ENCODE results near the gene SEMA3G.

Gene SEMA3G

DNA sequence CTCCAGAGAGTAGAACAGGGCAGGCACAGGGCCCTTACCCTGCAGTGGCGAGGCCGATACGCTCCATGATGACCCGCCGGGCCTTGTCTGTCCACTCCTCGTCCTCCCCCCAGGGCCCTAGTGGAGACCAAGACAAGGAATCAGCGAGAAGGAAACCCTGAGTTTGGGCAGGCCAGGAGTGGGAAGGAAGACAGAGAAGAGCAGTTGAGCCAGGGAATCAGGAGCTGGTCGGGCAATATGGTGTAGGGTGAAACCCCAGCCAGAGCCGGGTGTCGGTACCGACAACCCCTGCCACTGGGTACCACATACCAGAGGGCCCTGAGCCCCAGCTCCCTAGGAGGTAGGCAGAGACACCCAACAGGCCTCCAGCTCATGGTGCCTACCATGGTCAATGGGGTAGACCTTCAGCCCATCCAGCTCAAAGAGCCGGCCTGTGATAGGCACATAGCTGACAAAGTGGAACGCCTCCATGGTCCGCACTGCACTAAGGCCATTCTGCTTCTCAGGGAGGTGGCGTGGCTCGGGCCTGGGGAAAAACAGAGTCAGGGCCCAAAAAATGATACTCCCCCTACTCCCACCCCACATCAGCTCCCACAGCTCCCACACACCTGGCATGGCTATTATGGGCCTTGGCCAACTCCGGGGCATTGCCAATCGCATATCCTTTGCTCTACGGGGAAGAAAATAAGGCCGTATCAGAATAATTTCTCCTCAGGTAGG lies 38.0 kb downstream of the SEMA3G start:
- Mint-ChIP-seq H3K4me3 (no peak overlapping the region), H3K27ac (no peak overlapping the region), H3K27me3 (no peaks in the 10 kb centered on the region), H3K36me3 (peaks cover 36 to 52% of the 10 kb centered on the region in 2 donors), H3K4me1 (peaks cover 26 to 42% of the 10 kb centered on the region in 2 donors), H3K9me3 (no peaks in the 10 kb centered on the region)
- DNase-seq (no peak), ATAC-seq (replicated peaks) (no peak)

DNA sequence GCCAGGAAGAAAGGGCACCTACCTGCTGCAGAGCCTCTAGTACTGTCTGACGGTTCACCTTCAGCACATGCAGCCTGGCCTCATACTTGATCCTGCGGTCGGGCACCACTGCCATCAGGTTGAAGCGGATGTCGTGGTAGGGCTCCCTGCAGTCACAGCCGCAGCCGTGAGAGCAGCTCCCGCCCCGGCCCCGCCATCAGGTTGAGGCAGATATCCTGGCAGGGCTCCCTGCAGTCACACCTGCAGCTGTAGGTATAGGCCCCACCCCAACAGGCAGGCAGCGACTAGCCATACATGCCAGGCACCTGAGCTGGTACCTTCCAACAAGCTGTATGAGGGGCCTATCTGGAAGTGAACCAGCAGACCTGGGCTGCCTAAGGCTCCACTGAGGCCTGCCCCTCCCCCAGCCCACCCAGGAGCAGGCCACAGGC lies 38.7 kb downstream of the SEMA3G start:
- no peak overlapping the region for H3K4me3 Mint-ChIP-seq
- no peak overlapping the region for H3K27ac Mint-ChIP-seq
- DNase-seq (no peak), ATAC-seq (replicated peaks) (no peak)
- H3K4me1 Mint-ChIP-seq, result peaks cover 20 to 35% of the 10 kb centered on the region in 2 donors
- no peaks in the 10 kb centered on the region for H3K27me3 Mint-ChIP-seq
- peaks cover 41 to 60% of the 10 kb centered on the region in 2 donors for H3K36me3 Mint-ChIP-seq
- no peaks in the 10 kb centered on the region for H3K9me3 Mint-ChIP-seq

DNA sequence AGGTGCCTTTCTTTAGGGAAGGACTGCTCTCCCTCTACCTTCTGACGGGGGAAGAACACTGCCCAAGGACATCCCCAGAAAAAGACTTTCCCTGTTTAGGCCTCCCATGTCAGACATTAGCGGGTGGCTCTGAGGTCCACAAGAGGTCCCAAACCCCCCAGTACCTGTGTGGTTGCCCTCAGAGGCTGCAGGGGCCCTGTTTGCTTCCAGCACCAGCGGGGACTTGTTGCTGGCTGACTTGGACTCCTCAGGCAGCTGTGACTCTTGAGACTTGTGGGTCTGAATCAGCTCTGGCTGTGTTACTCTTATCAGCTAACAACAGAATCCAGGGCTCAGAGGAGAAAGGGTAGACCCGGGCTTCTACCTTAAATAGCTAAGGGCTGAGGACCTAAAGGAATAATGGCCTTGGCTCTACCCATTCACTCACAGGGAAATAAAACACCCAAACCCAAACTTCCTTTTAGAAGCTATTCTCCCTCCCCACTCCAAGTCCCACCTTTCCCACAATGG lies 39.2 kb downstream of the SEMA3G start:
- Mint-ChIP-seq H3K36me3 (peaks cover 39 to 65% of the 10 kb centered on the region in 2 donors), H3K27me3 (no peaks in the 10 kb centered on the region), H3K9me3 (no peaks in the 10 kb centered on the region), H3K4me3 (no peak overlapping the region), H3K4me1 (peaks cover 20 to 29% of the 10 kb centered on the region in 2 donors), H3K27ac (no peak overlapping the region)
- ATAC-seq (replicated peaks) (no peak), DNase-seq (no peak)

DNA sequence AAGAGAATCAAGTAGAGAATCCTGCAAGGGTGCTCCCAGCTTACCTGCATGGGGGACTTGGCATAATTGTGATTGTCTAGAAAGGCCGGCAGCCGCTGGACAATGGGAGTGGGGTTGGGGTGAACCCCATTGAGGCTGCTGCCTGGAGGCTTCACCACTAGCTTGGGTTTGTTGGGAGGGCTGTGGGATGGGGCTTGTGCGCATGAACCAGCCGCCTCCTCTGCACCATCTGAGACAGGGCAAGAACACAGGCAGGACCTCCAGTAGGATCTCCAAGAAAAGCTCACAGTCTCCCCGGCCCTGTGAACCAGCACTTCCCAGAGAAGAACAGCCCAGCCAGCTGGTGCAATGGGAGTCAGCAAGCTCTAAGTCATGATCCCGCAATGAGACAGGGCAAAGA lies 39.8 kb downstream of the SEMA3G start:
- Mint-ChIP-seq H3K27ac (no peak overlapping the region), H3K36me3 (peaks cover 39 to 71% of the 10 kb centered on the region in 2 donors), H3K27me3 (no peaks in the 10 kb centered on the region), H3K4me3 (no peak overlapping the region), H3K9me3 (no peaks in the 10 kb centered on the region), H3K4me1 (peaks cover 20 to 27% of the 10 kb centered on the region in 2 donors)
- DNase-seq (no peak), ATAC-seq (replicated peaks) (no peak)

DNA sequence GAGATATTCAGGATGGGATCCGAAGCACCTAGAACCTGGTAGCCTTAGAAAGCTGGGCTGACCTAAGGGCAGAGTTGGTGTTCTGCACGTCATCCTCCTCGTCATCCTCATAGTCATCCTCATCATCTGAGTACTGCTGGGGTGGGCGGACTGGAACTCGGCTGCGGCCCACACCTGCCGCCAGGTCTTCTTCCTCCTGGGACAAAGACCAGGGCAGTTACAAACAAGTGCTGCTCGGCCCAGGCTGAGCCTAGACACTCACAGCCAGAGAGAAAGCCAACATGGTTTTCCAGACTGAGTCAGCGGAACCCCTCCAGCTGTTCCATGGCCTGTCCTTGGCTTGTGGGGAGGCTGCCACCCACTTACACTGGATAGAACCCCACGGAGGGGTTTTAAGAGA lies 40.5 kb downstream of the SEMA3G start:
- Mint-ChIP-seq H3K36me3 (peaks cover 42 to 75% of the 10 kb centered on the region in 2 donors), H3K4me3 (no peak overlapping the region), H3K27ac (peak overlapping the region; percentile 20), H3K27me3 (no peaks in the 10 kb centered on the region), H3K9me3 (no peaks in the 10 kb centered on the region), H3K4me1 (peaks cover 20 to 27% of the 10 kb centered on the region in 2 donors)
- DNase-seq (no peak), ATAC-seq (replicated peaks) (no peak)

DNA sequence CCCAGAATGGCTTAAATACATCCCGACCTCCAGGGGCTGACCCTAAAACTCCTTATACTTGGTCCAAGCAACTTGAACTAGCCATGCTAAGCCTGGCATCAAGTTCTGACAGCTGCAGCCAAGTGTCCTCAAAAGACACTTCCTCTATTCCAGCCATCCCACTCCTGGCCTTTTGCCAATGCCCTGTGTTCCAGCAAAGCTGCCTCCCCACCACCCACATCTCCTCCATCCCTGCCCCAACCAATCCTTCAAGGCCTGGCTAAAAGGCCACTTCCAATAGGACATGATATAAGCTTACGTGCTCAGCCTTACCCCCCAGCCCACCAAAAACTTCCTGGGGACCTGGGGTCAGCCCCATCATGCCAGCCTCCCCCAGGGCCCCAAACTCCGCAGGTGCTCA lies 40.9 kb downstream of the SEMA3G start:
- peaks cover 18 to 23% of the 10 kb centered on the region in 2 donors for H3K4me1 Mint-ChIP-seq
- peak overlapping the region; percentile 47 for H3K27ac Mint-ChIP-seq
- H3K4me3 Mint-ChIP-seq, result no peak overlapping the region
- no peaks in the 10 kb centered on the region for H3K27me3 Mint-ChIP-seq
- ATAC-seq (replicated peaks) (no peak), DNase-seq (no peak)
- H3K36me3 Mint-ChIP-seq, result peaks cover 42 to 80% of the 10 kb centered on the region in 2 donors
- no peaks in the 10 kb centered on the region for H3K9me3 Mint-ChIP-seq

DNA sequence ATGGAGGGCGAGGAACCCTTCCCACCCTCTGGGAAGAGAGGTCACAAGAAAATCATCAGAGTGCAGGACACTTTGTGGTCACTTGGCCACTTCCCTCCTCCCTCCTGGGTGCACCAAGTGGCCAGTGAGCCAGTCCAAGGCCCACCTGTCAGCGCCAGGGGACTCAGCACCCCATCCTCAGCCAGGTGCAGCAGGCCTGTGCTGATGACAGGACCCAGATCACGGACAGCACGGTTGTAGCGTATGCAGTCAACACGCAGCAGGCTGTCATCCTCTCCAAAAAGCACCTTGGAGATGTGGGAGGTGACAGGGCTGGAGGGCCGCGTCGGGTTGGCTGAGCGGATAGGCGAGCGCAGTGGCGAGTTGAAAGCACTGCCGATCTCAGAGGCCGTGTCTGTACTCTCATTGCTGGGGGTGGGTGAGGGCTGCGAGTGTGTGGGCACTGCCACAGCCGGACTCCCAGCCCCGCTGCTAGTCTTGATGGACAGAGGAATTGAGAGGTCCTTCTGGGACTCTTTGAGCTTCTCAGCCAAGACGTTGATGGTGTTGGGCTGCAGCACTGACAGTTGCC lies 41.5 kb downstream of the SEMA3G start:
- no peak for ATAC-seq (replicated peaks)
- peaks cover 41 to 80% of the 10 kb centered on the region in 2 donors for H3K36me3 Mint-ChIP-seq
- peak overlapping the region; percentile 20 for H3K27ac Mint-ChIP-seq

DNA sequence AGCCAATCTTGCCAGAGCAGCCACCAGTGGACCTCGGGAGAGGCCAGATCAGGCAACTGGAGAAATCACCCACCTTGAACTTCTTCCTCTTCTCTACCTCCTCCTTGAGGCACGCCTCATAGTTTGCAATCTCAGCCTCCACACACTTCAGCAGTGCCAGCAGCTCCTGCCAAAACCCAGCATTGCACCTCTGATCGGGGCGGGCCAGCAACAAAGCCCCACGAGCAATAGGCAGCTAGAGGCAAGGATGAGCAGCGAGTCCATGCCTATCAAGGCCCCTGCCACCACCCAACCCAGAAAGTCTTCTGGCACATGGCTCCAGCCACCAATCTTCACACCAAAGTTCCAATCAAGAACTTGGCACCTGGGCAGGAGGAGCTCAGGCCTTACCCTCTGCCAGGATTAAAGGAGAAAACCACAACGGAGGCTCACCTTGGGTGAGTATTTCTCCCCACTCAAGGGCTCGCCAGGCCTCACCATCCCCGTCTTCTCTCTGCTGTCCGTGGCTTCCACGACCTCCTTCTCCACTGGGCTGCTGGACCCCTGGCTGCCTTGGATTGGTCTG lies 42.1 kb downstream of the SEMA3G start:
- H3K36me3 Mint-ChIP-seq, result peaks cover 38 to 75% of the 10 kb centered on the region in 2 donors
- H3K4me1 Mint-ChIP-seq, result peaks cover 7 to 12% of the 10 kb centered on the region in 2 donors

More for the DNA sequence above, 41.5 kb downstream of the SEMA3G start:
- no peaks in the 10 kb centered on the region for H3K9me3 Mint-ChIP-seq
- no peak overlapping the region for H3K4me3 Mint-ChIP-seq
- peaks cover 12 to 17% of the 10 kb centered on the region in 2 donors for H3K4me1 Mint-ChIP-seq
- H3K27me3 Mint-ChIP-seq, result no peaks in the 10 kb centered on the region
- DNase-seq, result no peak

DNA sequence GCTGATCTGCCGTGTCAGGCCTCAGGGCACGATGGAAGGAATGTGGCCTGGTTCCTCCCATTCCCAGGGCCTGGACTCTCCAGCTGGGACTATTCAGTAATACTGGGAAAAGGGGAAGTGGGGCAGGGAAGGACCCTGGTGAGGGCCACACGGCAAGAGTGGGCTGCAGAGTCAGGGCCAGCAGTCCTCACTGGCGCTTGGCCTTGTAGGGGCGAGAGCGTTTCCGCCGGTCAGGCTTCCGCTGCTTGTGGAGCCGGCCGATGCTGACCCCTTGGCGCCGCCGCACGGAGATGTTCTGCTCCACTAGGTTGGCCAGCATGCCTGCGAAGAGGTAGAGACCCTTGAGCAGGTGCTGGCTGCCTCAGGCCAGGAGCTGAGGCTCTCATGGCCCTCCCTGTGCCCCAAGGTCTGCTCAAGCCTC lies 42.8 kb downstream of the SEMA3G start:
- DNase-seq, result no peak
- Mint-ChIP-seq H3K27me3 (no peaks in the 10 kb centered on the region), H3K4me1 (peaks cover 5 to 6% of the 10 kb centered on the region in 2 donors), H3K27ac (no peak overlapping the region), H3K36me3 (peaks cover 38 to 72% of the 10 kb centered on the region in 2 donors), H3K4me3 (no peak overlapping the region), H3K9me3 (no peaks in the 10 kb centered on the region)
- ATAC-seq (replicated peaks), result no peak

More for the DNA sequence above, 42.1 kb downstream of the SEMA3G start:
- no peak for ATAC-seq (replicated peaks)
- Mint-ChIP-seq H3K27ac (no peak overlapping the region), H3K27me3 (no peaks in the 10 kb centered on the region), H3K9me3 (no peaks in the 10 kb centered on the region), H3K4me3 (no peak overlapping the region)
- no peak for DNase-seq

DNA sequence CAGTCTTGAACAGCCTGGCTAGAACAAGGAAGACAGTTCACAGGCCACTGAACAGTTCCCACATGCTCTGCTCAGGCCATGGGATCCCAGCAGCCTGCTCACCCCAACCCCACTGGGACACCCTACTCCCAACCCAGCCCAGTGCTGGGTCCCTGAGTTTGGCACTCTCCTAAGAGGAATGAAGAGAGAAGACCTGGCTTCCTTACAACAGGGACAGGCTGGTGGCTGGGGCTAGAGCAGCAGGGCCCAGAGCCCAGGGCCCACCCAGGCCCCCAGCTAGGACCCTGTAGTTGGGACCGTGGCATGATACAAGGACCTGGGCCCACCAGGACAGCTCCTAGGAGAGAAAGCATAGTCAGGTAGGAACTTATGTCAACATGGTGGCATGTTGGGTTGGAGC lies 43.4 kb downstream of the SEMA3G start:
- H3K36me3 Mint-ChIP-seq, result peaks cover 35 to 68% of the 10 kb centered on the region in 2 donors

DNA sequence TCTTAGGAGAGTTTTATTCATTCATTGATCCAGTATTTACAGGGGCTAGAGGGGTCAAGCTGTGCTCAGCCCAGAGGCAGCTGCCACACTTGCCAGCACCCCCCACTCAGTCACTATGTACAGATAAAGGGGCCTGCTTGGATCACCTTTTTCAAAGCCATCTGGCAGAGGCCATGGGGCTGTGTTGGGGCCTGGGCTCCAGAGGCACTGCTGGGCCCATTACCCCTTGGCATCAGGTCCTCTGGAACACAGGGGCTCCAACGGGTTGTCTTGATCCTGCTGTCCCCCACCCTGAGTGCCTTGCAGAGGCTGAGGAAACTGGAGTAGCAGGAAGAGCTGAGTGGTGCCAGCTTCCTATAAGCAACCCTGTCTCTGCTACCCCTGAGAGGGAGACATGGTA lies 43.9 kb downstream of the SEMA3G start:
- H3K36me3 Mint-ChIP-seq, result peaks cover 35 to 68% of the 10 kb centered on the region in 2 donors
- no peak overlapping the region for H3K4me3 Mint-ChIP-seq
- ATAC-seq (replicated peaks) (no peak), DNase-seq (no peak)
- H3K9me3 Mint-ChIP-seq, result no peaks in the 10 kb centered on the region
- H3K4me1 Mint-ChIP-seq, result peaks cover 0 to 1% of the 10 kb centered on the region in 2 donors
- no peaks in the 10 kb centered on the region for H3K27me3 Mint-ChIP-seq
- H3K27ac Mint-ChIP-seq, result peak overlapping the region; percentile 79

More for the DNA sequence above, 43.4 kb downstream of the SEMA3G start:
- H3K27ac Mint-ChIP-seq, result peak overlapping the region; percentile 42
- DNase-seq (no peak), ATAC-seq (replicated peaks) (no peak)
- peaks cover 1 to 2% of the 10 kb centered on the region in 2 donors for H3K4me1 Mint-ChIP-seq
- H3K9me3 Mint-ChIP-seq, result no peaks in the 10 kb centered on the region
- H3K4me3 Mint-ChIP-seq, result no peak overlapping the region
- H3K27me3 Mint-ChIP-seq, result no peaks in the 10 kb centered on the region

DNA sequence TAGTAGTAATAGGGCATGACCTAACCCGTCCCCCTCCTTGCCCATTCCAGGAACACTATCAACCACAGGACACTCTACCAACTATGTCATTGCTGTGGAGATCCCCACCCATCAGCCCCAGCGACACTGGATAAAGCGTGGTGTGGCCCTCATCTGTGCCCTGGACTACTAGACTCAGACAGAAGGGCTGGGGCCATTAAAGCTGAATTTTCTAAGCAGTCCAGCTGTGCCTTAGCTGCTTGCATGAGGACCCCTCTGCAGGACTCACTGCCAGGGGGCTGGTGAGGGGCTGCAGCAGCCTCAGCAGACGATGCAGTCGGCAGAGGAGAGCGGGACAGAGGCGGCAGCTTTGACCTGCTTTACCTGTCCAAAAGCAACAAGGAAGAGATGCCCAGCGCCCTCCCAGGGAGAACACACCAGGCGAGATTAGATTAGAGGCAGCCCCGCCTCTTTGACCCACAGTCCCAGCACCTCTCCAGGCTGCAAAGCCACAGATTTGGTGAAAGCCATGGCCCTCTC lies 44.6 kb downstream of the SEMA3G start:
- DNase-seq, result no peak
- no peaks in the 10 kb centered on the region for H3K27me3 Mint-ChIP-seq
- H3K9me3 Mint-ChIP-seq, result no peaks in the 10 kb centered on the region
- ATAC-seq (replicated peaks), result no peak
- H3K4me1 Mint-ChIP-seq, result peaks cover 0 to 1% of the 10 kb centered on the region in 2 donors
- H3K36me3 Mint-ChIP-seq, result peaks cover 38 to 65% of the 10 kb centered on the region in 2 donors
- H3K27ac Mint-ChIP-seq, result peak overlapping the region; percentile 79
- H3K4me3 Mint-ChIP-seq, result no peak overlapping the region

DNA sequence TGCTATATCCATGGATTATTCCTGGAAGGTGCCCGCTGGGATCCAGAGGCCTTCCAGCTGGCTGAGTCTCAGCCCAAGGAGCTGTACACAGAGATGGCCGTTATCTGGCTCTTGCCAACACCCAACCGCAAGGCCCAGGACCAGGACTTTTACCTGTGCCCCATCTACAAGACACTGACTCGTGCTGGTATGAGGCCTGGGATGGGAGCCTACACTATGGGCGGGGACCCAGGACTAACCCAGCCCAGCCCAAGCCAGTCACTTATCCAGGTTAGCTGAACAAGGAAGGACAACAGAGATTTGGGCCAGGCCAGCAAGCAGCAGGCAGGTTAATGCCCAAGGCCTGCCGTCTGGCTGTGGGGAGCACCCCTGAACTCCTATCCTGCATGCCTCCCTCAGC lies 45.3 kb downstream of the SEMA3G start:
- Mint-ChIP-seq H3K36me3 (peaks cover 33 to 58% of the 10 kb centered on the region in 2 donors), H3K9me3 (no peaks in the 10 kb centered on the region), H3K4me3 (no peak overlapping the region), H3K27ac (no peak overlapping the region), H3K4me1 (no peaks in the 10 kb centered on the region), H3K27me3 (no peaks in the 10 kb centered on the region)
- DNase-seq, result no peak
- ATAC-seq (replicated peaks), result no peak

DNA sequence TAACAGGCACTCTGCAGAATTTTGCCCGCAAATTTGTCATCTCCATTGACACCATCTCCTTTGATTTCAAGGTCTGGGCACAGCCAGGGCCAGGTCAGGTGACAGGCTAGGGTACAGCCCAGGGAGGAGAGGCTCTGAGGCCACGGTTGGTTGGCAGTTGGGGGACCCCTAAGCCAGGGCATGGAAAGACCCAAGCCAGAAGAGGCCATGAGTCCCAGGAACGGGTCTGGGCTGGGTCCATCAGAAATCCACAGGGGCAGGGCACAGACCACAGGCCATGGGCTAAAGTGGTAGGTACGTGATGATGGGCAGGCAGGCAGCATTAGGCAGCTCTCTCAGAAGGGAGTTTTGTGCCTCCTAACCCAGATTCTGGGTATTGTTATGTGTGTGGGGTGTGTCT lies 45.8 kb downstream of the SEMA3G start:
- no peaks in the 10 kb centered on the region for H3K9me3 Mint-ChIP-seq
- H3K27me3 Mint-ChIP-seq, result no peaks in the 10 kb centered on the region
- no peaks in the 10 kb centered on the region for H3K4me1 Mint-ChIP-seq
- no peak overlapping the region for H3K27ac Mint-ChIP-seq
- H3K4me3 Mint-ChIP-seq, result no peak overlapping the region
- ATAC-seq (replicated peaks), result no peak
- peaks cover 33 to 56% of the 10 kb centered on the region in 2 donors for H3K36me3 Mint-ChIP-seq
- DNase-seq, result no peak

Data from stimulated activated naive B cell treated with anti-CD40 and anti-IgM and Interleukin-4, amounts not matched to agents 10 μg/mL and 1 μg/mL and 100 μg/mL, for 72 hours (primary cell).